Tibial nerve (tissue), 4 donors: ENCODE results near the gene CLCA1. TPM values are rescaled to one million over a fixed set of nuclear protein-coding genes. Genes with fewer than 3 reads are reported as not detected.

Experiments used
- DNase-seq, 2 donors: peaks; one replicate each; pipeline ENCODE4 v3.0.0-alpha.2; 2019; ENCODE audit warnings: low spot score in 2 of 2
- H3K27ac ChIP-seq, 4 donors: fragments of 200-600 bp; sonication (generic) in 3 of 4; one replicate each; pipeline ENCODE4 v1.5.1; 2017 to 2019; ENCODE audit warnings: mild to moderate bottlenecking in 1 of 4
- H3K27me3 ChIP-seq, 2 donors: fragments of 200-600 bp; sonication (generic) in 1 of 2; one replicate each; pipeline versions ENCODE4 v1.5.1 to v1.6.0; 2017 to 2019
- H3K36me3 ChIP-seq, 3 donors: fragments of 200-600 bp; sonication (generic); one replicate each; pipeline ENCODE4 v1.5.1; 2018 to 2019
- H3K4me1 ChIP-seq, 4 donors: fragments of 200-600 bp; sonication (generic) in 3 of 4; one replicate each; pipeline ENCODE4 v1.5.1; 2017 to 2019
- H3K4me3 ChIP-seq, 4 donors: fragments of 200-600 bp; sonication (generic) in 3 of 4; one replicate each; pipeline ENCODE4 v1.5.1; 2017 to 2019; ENCODE audit warnings: mild to moderate bottlenecking in 1 of 4, moderate library complexity in 1 of 4
- H3K9me3 ChIP-seq, 4 donors: fragments of 200-600 bp; sonication (generic) in 3 of 4; one replicate each; pipeline ENCODE4 v1.5.1; 2017 to 2019
- EP300 ChIP-seq, 2 donors: sonication (generic); formaldehyde crosslinking; IDR thresholded peaks; one replicate each; pipeline ENCODE4 v1.6.1; 2017; ENCODE audit warnings: antibody characterized with exemption in 2 of 2, mild to moderate bottlenecking in 1 of 2
- POLR2A ChIP-seq, 2 donors: fragments of 450-650 bp; IDR thresholded peaks; one replicate each; pipeline ENCODE4 v1.6.1; 2017; ENCODE audit warnings: antibody characterized with exemption in 2 of 2, mild to moderate bottlenecking in 2 of 2, moderate library complexity in 2 of 2
- WGBS, 2 donors: methylation state at CpG; one replicate each; pipeline ENCODE4 v1.1.5; 2018; 5-methylcytosine and 5-hydroxymethylcytosine counted together
- total RNA-seq, 4 donors: library from RNA; depleted of rRNA; stranded (reverse); fragments of >200 nt; gene quantifications; one replicate each; pipeline ENCODE4 v1.1.0, GENCODE V29; 2016
- TF ChIP-seq, protein P1 (sequence below), 5 experiments: fragments of 200-600 bp in 3 of 5; fragments of 450-650 bp in 2 of 5; sonication (generic) in 3 of 5; IDR thresholded peaks; one replicate each; pipeline ENCODE4 v1.5.1; 2016 to 2019; ENCODE audit warnings: antibody characterized with exemption in 5 of 5, mild to moderate bottlenecking in 3 of 5, moderate library complexity in 2 of 5

Gene CLCA1
- total RNA-seq, 4 donors from 2014 or later, result not detected

DNA sequence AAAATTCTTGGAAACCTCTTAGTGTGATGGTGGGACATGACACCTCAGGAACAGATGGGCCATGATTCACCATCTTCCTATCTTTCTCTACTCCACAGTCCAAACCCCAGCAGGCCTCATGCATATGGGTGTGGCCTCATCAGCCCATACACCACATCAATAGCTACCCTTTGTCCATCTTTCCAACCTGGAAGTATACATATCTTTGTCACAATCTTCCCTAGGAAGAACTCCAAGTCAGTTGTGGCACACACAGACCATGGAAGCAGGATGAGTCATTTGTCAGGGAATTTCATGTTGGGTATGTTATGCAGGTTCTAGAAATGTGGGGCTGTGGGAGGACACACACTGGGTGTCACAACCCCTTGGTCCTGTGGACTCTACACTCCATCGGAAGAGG lies 47.6 kb downstream of the CLCA1 start:
- Histone ChIP-seq H3K27me3 (no peaks in the 10 kb centered on the region), H3K4me3 (no peak overlapping the region), H3K4me1 (no peaks in the 10 kb centered on the region), H3K36me3 (no peaks in the 10 kb centered on the region), H3K27ac (no peak overlapping the region), H3K9me3 (no peaks in the 10 kb centered on the region)
- DNase-seq, result no peak
- TF ChIP-seq, protein P1, sequence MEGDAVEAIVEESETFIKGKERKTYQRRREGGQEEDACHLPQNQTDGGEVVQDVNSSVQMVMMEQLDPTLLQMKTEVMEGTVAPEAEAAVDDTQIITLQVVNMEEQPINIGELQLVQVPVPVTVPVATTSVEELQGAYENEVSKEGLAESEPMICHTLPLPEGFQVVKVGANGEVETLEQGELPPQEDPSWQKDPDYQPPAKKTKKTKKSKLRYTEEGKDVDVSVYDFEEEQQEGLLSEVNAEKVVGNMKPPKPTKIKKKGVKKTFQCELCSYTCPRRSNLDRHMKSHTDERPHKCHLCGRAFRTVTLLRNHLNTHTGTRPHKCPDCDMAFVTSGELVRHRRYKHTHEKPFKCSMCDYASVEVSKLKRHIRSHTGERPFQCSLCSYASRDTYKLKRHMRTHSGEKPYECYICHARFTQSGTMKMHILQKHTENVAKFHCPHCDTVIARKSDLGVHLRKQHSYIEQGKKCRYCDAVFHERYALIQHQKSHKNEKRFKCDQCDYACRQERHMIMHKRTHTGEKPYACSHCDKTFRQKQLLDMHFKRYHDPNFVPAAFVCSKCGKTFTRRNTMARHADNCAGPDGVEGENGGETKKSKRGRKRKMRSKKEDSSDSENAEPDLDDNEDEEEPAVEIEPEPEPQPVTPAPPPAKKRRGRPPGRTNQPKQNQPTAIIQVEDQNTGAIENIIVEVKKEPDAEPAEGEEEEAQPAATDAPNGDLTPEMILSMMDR (IDR thresholded peaks at IDR 0.05), result no peak
- TF ChIP-seq EP300 (IDR thresholded peaks at IDR 0.05), result no peak
- no peak for TF ChIP-seq POLR2A (IDR thresholded peaks at IDR 0.05)
- WGBS, 2 donors, result 85 to 93% methylated on average over 1 of the region's 1 CpG

DNA sequence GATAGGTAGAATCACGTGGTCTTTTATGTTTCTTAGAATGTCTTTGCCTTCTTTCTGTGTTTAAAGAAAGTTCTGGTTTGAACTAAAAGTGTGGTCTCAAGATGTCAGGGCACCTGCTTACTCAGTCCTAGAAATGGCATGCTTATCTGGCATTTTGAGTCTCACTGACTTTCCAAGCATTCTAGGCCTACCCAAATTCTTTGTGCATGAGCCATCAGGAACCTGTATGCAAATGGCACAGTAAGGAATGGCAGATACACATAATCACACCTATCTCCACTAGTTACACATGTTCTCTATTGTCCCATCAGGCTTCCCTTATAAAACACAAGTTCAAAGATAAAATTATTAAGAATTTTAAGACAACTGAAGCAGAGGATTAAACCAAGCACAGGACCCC lies 48.6 kb downstream of the CLCA1 start:
- Histone ChIP-seq H3K36me3 (no peaks in the 10 kb centered on the region), H3K4me3 (no peak overlapping the region), H3K27me3 (no peaks in the 10 kb centered on the region), H3K4me1 (no peaks in the 10 kb centered on the region), H3K27ac (no peak overlapping the region), H3K9me3 (no peaks in the 10 kb centered on the region)
- DNase-seq, result no peak
- TF ChIP-seq POLR2A (IDR thresholded peaks at IDR 0.05) (no peak), EP300 (IDR thresholded peaks at IDR 0.05) (no peak)
- TF ChIP-seq, protein P1 (IDR thresholded peaks at IDR 0.05), result no peak
- WGBS, 2 donors, result 80 to 93% methylated on average over 1 of the region's 1 CpG

DNA sequence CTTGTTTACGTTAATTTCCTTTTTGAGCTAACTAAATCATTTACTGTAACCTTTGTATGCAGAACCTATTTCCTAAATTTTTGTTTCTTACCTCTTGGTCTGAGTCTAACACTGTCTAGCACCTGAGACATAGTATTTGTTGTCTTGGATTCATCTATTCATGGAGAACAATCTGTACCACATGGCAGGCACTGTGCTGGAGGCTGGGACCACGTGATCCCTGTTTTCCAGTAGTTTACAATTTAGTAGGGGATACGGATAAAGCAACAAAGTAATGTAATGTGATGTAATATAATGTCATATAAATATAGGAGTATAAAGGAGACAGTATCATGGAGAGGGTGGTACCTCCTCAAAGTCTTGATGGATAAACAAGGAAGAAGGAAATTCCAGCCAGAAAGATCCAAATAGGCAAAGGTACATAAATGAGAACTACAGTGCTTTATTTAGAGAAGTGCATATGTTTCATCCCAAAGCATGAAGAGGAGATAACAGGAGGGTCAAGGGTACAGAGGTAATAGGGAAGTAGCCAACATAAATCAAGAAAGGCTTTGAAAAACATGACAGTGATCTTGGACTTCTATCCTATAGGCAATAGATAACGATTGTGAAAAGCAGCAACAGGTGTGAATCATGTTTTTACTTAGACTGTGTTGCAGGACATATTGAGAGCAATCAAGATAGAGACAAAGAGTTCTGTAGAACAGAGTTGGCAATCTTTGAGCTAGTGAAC lies 52.2 kb downstream of the CLCA1 start:
- H3K27ac ChIP-seq, result no peak overlapping the region
- 83 to 87% methylated on average over 4 of the region's 4 CpGs for WGBS, 2 donors
- no peaks in the 10 kb centered on the region for H3K4me1 ChIP-seq
- no peaks in the 10 kb centered on the region for H3K36me3 ChIP-seq
- TF ChIP-seq POLR2A (IDR thresholded peaks at IDR 0.05) (no peak), EP300 (IDR thresholded peaks at IDR 0.05) (no peak)
- TF ChIP-seq, protein P1 (IDR thresholded peaks at IDR 0.05), result no peak
- no peak for DNase-seq
- H3K4me3 ChIP-seq, result no peak overlapping the region
- no peaks in the 10 kb centered on the region for H3K27me3 ChIP-seq
- peaks cover 0 to 13% (median 0%) of the 10 kb centered on the region in 4 donors for H3K9me3 ChIP-seq

DNA sequence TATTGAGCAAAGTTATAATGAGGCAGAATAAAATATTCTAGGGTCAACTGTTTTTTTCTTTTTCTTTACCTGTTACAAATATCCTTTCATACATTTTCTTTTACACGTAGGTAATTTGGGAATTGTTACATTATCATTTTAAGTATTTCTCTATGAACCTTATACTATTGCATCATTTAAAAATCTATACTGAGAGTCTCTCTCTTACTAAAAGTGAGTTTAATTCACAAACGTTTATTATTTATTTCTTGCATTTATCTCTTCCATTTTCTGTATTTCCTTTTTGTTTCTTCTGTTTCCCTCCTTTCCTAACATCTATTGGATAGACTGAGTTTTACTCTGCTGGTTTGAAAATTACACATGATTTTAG lies 52.8 kb downstream of the CLCA1 start:
- Histone ChIP-seq H3K27ac (no peak overlapping the region), H3K4me3 (no peak overlapping the region), H3K27me3 (no peaks in the 10 kb centered on the region), H3K4me1 (no peaks in the 10 kb centered on the region), H3K36me3 (no peaks in the 10 kb centered on the region), H3K9me3 (peaks cover 0 to 13% (median 0%) of the 10 kb centered on the region in 4 donors)
- no peak for TF ChIP-seq EP300 (IDR thresholded peaks at IDR 0.05)
- TF ChIP-seq, protein P1 (IDR thresholded peaks at IDR 0.05), result no peak
- TF ChIP-seq POLR2A (IDR thresholded peaks at IDR 0.05), result no peak
- 78 to 80% methylated on average over 2 of the region's 2 CpGs for WGBS, 2 donors
- no peak for DNase-seq

DNA sequence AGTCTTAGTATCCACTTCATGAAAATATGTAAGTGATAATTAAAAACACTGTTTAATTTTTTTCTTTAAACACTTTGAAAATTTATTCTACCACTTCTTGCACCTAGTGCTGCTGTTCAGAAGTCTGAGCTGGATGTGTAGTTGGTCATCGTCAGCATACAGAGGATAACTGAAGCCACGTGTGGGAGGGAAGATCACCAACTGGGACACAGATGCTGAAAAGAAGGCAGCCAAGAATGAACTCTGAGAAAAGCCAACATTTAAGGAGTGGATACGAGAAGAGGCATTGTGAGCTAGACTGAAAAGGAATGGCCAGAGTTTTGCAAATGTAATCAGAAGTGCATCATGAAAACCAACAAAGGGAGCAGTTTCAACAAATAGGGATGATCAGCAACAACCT lies 53.5 kb downstream of the CLCA1 start:
- Histone ChIP-seq H3K36me3 (no peaks in the 10 kb centered on the region), H3K27me3 (no peaks in the 10 kb centered on the region), H3K4me3 (no peak overlapping the region), H3K4me1 (no peaks in the 10 kb centered on the region), H3K9me3 (peaks cover 0 to 13% (median 0%) of the 10 kb centered on the region in 4 donors), H3K27ac (no peak overlapping the region)
- DNase-seq, result no peak
- 44 to 47% methylated on average over 3 of the region's 3 CpGs for WGBS, 2 donors
- no peak for TF ChIP-seq EP300 (IDR thresholded peaks at IDR 0.05)
- TF ChIP-seq, protein P1 (IDR thresholded peaks at IDR 0.05), result no peak
- TF ChIP-seq POLR2A (IDR thresholded peaks at IDR 0.05), result no peak
